ENCODE data around the gene SCGB1C2. TPM values are rescaled to one million over a fixed set of nuclear protein-coding genes. Genes with fewer than 3 reads are reported as not detected.

The SCGB1C2 gene
- total RNA-seq, 1 donor from 2014 or later: not detected

DNA sequence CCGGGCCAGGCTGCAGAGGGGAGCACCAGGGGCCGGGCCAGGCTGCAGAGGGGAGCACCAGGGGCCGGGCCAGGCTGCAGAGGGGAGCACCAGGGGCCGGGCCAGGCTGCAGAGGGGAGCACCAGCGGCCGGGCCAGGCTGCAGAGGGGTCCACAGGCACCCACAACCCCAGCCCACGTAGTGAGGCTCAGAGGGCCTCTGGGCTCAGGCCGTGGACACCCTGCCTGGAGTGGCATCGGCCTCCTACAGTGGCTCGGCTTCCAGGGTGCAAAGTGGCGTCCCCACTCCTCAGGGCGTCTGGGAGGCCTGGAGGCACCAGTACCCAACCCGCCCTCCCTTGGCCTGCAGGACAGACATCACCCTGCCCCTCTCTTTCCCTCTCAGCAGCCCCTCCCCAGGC is 34.5 kb downstream of the SCGB1C2 start:
- DNase-seq (ENCODE audit: low spot score): no peak

DNA sequence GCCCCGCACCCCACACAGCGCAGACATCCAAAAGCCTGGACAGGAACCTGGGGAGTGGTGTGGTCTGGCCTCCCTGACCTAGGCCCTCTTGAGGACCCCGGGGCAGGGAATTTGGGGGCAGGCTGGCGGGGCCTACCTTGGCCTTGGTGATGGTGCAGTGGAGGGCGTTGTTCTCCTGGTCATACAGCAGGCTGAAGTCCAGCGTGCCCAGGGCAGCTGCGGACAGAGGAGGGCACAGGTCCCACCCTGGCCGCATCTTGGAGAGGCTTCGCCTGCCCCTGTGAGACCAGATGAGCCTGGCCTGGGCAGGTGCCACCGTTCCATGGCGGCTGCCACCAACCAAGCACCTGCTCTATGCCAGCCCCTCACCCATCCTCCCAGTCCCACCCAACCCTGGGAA is 35.0 kb downstream of the SCGB1C2 start:
- DNase-seq (ENCODE audit: low spot score): no peak

DNA sequence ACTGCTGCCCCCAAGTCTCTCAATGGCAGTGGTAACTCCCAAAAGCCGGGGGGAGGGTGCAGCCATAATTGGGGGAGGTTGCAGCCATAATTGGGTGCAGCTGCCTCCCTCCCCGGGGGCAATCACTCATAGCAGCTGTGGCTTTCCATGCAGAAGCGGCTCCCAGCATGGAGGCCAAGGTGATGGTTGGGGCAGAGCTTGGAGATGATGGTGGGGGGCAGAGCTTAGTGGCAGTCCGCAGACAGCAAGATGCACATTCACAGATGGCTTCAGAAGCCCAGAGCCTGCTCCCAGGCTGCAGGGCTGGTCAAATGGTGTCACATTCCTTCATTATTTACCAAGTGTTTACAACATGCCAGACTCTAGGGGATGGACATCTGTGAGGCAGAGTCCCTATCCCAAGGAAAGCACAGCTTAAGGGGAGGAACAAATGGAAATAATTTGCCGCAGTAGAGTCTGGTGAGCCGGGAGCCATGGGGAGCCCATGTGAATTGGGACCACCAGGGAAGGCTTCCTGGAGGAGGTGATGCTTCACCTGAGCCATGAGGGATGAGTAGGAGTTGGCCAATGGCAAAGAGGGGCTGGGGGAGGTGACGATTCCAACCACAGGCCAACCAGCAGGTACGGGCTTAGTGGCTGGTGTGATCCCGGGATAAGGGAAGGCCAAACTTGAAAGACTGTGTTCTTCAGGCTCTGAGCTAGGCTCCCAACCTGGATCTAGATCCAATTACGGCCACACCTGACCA is 36.0 kb downstream of the SCGB1C2 start:
- no peak for DNase-seq (ENCODE audit: low spot score)

DNA sequence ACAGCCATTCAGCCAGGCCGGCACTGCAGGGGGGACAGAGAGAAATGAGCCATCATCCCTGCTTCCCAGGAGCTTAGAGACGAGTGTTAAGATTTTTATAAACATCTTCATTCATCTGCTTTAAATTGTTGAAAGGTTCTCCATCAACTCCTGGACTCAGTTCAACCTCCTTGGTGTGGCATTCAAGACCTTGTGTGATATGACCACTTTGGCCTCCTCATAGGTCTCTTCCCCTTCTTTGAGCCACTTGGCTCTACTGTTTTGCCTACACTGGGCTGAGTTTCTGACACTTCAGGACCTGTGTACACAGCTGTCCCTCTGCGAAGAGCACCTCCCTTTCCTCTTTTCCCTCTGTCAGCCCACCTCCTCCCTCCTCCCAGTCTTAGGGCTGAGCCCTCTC is 39.8 kb downstream of the SCGB1C2 start:
- DNase-seq (ENCODE audit: low spot score): no peak

DNA sequence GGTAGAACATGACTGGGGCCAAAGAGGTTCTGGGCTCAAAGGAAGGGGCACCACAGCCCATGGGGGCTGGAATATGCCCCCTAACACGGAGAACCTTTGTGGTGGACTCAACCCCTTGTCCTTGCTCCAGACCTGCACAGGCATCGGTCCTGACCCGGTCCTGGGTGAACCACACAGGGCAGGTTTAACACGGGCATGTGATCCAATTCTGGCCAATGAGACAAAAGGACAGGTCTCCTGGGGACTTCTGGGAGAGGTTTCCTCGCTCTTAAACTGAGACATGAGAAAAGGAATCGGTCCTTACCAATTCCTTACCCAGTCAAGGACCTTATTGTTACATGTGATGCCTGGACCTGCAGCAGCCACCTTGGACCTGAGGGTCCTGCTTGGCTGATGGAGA is 40.4 kb downstream of the SCGB1C2 start:
- DNase-seq (ENCODE audit: low spot score): no peak

DNA sequence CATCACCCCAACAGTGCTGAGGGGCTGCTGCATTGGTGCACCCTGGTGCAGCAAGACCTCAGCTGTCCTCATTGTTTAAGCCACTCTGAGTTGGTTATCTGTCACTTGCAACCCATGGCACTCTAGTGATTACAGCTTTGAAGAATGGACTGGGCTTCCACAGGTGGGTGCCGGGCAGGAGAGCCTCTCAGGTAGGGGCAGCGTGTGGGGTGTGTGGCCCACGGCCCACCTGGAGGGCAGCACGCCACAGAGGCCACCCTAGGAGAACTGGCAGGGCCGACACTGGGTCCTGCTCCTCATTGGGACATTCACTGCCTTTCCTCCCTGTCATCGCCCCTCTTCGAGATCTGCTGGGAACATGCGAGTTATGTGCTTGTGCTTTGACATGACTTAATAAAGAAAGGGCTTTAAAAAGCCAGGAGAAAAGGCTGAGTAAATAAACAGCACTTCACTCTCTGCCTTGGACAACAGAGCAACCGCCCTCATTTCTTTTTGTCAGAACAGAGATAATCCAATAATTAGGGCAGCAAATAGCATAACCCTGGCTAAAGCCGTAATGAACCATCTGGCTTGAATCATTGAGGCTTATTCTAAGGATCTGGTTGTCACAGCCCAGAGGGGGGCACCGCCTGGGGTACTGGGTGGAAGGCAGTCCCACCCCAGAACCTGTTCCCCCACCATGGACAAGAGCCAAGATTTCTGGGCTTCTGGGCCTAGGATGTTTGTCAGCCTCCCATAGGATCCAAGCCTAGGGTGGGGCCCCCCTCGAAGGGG is 41.1 kb downstream of the SCGB1C2 start:
- DNase-seq (ENCODE audit: low spot score): no peak

DNA sequence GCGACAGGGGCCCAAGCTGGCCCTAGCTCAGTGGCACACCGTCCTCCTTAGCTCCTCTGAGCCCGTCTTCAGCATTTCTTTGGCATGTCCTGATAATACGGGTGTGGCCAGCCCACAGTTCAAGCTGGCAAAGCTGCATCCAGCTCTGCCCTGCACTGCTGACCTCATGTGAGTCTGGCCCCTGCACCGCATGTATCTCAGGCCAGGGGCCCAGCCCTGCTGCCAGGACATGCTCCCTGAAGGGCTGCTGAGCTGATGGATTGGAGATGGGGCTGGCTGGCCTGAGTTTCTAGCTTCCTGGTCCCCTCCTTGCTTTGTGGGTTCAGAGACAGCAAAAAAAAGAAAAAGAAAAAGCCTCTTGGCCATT is 41.7 kb downstream of the SCGB1C2 start:
- no peak for DNase-seq (ENCODE audit: low spot score)

DNA sequence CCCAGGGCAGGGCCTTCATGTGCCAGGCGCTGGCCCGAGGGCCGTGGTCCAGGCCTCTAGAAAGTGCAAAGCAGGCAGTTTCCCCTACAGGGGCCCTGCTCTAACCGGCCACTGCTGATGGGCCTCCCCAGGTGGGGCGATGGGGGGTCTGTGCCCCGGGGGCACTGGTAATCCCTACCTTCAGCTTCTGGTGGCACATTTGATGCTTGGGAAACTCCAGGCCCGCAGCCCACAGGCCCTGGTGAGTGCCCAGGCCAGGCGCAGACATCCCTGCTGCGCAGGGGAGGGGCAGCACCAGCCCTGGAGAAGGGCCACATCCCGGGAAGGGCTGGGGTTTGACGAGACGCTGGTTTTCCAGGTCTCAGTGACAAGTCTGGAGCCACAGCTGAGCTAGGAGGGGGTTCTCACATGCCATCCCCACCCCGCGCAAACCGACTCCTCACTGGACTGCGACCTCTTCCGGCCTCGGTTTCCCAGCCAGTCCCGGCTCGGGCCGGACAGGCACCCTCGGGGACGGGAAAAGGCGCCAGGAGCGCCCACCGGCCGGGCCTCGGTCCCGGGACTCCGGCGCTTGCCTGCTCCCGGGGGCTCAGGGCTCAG is 42.5 kb downstream of the SCGB1C2 start:
- no peak for DNase-seq (ENCODE audit: low spot score)

DNA sequence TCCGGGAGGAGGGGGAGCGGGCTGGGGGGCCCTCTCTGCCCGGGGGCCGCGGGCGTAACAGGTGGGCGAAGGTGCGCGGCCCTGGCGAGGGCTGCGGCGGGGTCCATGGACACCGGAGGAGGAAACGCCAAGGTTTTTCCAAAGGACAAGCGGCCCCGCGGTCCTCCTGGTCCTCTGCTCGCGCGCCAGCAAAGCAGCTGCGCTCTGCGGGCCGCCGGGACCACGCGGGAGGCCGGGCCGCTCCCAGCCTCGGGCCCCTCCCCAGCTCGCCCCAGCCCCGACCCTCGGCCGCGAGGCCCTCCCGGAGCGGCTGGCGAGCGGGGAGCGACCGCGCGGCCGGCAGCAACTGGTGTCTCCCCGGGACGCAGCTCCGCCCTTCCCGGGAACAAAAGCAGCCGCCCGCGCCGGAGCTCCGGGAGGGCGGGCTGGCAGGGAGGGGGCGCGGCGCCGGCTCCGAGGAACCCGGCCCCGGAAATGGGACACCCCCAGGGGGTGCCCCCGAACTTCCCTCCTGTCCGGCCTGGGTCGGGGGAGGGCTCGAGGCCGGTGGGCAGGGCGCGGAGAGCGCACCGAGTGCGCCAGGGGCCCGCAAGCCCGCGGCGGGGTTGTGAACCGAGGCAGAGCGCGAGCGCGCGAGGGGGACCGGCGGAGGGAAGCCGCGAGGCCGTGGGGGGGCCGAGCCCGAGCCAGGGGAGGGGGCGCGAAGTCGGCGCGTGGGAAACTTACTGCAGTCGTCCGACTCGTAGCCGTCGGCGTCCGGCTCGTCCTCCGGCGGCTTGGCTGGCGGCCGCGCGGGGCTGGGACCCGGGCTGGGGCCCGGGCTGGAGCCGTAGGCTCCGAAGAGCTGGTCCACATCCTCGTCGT is 43.2 kb downstream of the SCGB1C2 start:
- DNase-seq (ENCODE audit: low spot score): no peak

DNA sequence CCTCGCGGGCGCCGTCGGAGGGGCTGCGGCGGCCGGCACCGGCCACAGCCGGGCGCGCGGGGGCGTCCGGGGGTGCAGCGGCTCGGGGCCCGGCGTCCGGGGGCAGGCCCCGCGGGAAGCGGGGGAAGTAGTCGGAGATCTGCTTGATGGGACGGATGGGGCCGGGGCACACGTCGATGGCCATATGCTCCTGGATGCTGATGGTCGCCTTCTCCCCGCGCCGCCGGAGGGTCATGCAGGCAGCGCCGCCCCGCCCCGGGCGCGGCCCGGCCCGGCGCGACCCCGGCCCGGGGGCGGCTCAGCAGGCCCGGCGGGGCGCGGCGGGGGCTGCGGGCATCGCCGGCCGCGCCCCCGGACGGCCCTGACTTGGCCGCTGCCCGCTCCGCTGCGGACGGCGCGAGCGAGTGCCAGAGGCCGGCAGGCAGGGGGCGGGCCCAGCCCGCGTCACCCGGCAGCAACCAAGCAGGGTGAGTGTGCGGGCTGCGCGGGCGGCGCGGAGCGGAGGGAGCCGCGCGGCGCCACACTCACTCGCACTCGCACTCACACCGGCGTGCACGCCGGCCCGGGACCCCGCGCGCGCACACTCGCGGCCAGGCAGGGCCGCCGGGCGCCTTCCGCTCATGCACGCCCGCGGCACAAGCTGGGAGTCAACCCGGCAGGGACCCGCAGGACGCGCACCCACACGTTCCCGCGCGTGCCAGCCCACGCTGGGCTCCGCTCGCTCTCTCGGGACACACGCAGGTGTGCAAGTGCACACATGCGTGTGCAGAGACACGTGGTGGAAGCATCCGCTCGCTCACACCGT is 44.1 kb downstream of the SCGB1C2 start, which contains the start of gene DOC2B:
DOC2B (minus strand) TSS at position 406 of the 805 bp plus-strand sequence; CDS start at position 235, 171 bp downstream.
- peak; percentile 33 for DNase-seq (ENCODE audit: low spot score)

DNA sequence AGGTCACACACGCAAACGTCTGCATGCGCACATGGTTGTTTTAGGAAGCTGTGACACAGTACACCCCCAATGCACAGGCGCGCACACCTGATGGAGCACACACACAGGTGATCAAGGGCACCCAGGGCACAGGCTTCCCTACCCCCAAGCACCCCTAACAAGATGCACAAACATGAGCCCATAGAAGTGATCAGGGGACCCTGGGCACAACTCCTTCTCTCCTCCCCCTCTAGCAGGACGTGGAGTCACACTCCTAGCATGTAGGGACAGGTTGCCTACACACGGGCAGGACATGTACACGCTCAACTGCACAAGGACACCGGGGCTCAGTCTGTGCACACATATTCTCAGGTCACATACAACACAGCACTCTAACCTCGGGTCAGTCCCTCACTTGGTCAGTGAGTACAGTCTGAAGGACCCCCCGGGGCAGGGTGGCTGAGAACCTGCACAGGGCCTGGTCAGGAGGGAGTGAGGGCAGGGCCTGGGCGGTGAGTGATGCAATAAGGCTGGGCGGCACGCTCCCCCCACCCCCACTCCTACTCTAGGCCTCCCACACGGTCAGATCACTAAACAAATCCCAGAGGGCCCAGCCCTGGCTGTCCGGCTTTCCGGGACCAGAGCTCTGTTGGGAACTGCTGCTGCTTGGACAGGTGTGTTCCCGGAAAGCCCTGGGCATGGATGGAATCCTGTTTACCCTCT is 44.8 kb downstream of the SCGB1C2 start:
- DNase-seq (ENCODE audit: low spot score): no peak

DNA sequence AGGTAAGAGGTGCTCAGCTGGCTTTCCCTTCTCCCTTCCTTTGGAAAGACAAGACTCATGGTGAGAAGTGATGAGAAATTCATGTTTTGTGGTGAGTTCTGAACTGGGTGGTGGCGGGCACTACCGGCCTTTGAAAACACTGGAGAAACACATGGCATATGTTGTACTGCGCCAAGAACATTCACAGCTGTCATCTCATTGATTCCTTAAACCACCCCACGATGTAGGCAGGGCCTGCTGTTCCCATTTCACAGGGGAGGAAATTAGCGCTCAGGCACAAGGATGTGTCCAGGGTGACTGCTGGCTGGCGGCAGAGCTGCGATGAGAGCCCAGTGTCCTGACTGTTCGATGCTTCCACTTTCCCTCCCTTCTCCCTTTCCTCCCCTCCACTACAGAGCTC is 45.7 kb downstream of the SCGB1C2 start:
- no peak for DNase-seq (ENCODE audit: low spot score)

DNA sequence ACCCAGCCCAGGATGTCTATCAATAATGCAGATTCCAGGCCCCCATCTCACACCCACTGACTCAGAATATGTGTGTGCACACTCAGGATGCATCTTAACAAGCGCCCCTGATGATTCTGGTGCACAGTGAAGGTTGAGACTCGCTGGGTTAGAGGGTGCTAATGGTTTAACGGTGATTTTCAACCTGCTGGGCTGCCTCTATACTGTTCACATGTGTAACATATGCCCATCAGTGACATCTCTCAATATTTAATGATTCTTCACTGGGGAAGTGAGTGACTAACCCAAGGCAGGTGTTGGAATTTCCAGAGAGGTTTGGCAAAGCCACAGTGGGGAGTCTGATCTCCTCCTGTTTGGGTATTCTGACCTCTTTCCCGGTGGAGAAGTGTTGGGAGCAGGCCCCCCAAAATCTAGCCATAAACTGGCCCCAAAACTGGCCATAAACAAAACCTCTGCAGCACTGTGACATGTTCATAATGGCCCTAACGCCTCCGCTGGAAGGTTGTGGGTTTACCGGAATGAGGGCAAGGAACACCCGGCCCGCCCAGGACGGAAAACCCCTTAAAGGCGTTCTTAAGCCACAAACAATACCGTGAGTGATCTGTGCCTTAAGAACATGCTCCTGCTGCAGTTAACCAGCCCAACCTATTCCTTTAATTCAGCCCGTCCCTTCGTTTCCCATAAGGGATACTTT is 48.2 kb downstream of the SCGB1C2 start:
- DNase-seq (ENCODE audit: low spot score): no peak

DNA sequence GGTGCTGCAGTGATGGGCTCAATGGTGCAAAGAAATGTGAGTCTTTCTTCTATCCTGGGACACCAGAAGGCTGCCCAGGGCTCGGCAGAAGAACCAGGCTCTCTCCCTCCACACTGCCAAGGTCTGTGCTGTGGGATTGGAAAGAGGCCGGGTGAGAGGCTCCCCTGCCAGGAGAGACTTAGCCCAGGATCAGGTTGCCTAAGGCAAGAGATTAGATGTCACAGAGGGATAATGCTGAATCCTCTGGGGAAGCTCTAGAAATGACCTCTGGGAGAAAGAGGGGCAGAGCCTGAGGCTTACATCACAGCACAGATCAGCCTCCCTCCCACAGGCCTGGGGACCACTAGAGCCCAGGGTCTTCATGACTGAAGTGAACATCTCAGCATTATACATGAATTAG is 49.8 kb downstream of the SCGB1C2 start:
- no peak for DNase-seq (ENCODE audit: low spot score)

Other genes starting within 250 kb of the SCGB1C2 start
- gene DOC2B, start 44.1 kb downstream of the SCGB1C2 start, total RNA-seq: 4.5 TPM
- 26.7 TPM for gene RPH3AL, start 215.2 kb downstream of the SCGB1C2 start, total RNA-seq